ENCODE measurements around the gene CHRM2.

Gene CHRM2

DNA sequence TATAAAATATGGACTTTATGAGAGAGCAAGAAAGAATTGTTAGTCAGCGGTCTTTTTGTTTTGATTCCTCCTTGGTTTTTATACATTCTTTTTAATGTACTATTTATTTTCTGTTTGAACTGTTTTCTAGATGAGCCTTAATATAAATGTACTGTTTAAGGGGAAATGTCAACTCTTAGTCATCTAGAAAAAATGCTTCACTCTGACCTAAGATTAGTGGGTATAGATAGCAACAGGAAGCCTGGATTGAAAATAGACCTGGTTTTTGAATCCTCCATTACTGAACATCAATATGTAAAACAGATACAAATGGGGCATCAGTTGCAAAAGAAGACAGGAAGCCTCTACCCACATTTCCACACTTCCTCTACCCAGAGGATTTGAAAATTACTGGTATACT, 87.8 kb downstream of the CHRM2 start:
- in situ Hi-C loops (cut with MboI; ENCODE audit: low sequenced_read_pairs) = no loop called here

DNA sequence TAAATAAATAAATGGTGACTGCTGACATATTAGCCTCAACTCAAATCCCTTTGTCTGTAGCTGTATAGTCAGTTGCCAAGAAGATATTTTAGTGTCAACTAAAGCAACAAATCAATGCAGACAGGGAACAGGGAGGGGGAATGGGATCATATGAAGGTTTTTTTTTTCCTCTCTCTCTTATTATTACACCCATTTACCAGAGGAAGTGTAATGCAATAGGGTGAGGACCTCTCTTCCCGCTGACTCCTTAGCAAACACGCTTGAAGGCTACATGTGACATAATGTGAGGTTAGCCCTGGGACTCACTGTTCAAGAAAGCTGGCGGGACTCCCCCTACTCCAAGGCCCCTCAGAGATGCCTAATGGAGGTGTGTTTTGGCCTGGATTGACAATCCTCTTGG, 88.2 kb downstream of the CHRM2 start:
- in situ Hi-C loops (cut with MboI; ENCODE audit: low sequenced_read_pairs) = no loop called here

GRCh38 chr7:136957391-136957790, 88.9 kb downstream of the CHRM2 start:
- in situ Hi-C loops (cut with MboI; ENCODE audit: low sequenced_read_pairs) = no loop called here

DNA sequence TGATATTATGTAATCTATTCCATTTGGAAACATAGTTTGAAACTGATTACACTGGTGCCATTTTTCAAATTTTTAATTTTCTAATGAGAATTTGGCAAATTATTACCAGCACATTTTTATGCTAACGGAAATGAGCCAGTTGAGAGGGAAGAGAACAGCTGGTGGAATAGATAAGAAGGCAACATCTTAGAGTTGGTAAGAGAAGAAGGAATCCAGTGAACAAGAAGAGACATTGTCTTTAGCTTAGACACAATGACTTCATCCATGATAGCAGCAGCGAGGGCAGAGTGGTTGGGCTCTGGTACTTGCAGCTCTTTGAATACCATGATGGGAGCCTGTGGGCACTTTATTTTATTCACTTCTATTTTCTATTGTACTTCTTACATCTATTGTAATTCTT, 89.6 kb downstream of the CHRM2 start:
- in situ Hi-C loops (cut with MboI; ENCODE audit: low sequenced_read_pairs) = no loop called here

DNA sequence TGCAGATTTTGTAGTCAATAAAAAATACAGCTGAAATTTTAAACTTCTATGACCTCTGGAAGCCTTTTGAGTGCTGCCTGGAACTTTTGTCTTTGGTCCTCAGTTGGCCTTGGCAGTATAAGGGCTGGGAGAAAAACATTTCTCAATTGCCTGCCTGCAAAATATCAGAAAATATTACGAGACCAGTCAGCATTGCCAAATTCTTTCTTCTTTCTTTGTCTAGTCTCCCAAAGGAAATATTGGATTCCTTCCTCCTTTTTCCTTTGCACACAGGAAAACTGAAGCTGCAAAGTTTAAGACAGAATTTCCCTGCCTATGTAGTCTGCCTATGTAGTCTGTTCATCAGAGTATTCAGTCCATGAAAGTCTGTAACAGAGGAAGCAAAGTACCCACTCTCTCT, 95.9 kb downstream of the CHRM2 start:
- in situ Hi-C loops (cut with MboI; ENCODE audit: low sequenced_read_pairs) = no loop called here

DNA sequence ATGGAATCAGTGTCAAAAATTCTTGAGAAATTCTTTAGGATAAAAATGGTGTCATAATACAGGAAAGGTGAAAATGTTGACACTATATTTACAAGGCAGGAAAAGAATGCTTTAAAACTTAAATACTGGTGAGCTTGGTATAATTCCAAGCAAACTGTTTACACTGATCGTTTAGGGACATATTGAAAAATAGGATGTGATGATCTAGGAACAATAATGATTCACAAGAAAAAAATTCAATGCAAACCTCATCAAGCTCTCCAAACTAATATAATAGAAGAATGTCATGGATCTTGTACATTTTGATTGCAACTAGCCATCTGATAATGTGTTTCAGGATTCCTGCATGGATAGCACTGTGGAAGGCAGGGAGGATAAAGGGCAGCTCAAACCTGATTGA, 98.4 kb downstream of the CHRM2 start:
- in situ Hi-C loops (cut with MboI; ENCODE audit: low sequenced_read_pairs) = no loop called here

GRCh38 chr7:136969761-136970160, 101.3 kb downstream of the CHRM2 start:
- in situ Hi-C loops (cut with MboI; ENCODE audit: low sequenced_read_pairs) = no loop called here

DNA sequence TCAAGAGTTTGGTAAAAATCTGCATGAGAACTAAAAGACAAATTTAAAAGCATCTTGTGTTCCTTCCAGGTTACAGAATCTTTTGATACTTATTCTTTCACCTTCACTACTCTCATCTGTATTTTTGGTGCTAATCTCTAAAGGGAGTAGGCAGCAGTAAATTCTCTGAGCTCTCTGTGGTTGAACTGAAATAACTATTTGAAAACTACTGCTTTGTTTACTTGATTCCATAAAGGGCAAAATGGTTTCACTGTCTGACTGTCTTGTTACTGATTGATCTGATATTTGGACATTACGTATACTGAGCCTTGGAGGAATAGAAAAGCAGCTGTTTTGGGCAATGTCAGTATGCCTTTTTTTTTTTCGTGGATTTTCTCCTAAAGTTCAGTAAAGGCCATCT, 103.3 kb downstream of the CHRM2 start:
- in situ Hi-C loops (cut with MboI; ENCODE audit: low sequenced_read_pairs) = no loop called here

GRCh38 chr7:136976504-136977251, 108.2 kb downstream of the CHRM2 start:
- in situ Hi-C loops (cut with MboI; ENCODE audit: low sequenced_read_pairs) = no loop called here

- in situ Hi-C loops (cut with MboI; ENCODE audit: low sequenced_read_pairs) = no loop called here
Observed at GRCh38 chr7:136993377-136993776, 124.9 kb downstream of the CHRM2 start.

DNA sequence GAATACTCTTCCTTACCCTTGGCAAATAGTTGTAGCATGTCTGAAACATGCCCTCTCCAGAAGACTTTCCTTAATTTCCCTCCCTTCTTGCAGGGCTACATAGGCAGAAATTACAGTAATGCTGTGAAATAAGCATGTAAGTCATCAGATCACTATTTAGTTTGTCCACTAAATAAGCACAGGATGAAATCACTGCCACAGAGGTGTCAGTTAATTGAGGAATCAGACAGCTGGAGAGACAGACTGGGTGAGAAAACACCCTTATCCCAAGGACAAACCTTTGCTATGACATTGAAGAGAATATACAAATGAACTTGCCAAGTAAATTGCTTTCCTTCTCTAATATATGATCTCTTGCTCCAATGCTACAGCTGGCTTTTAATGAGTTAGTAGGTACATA, 129.3 kb downstream of the CHRM2 start:
- in situ Hi-C loops (cut with MboI; ENCODE audit: low sequenced_read_pairs) = no loop called here

DNA sequence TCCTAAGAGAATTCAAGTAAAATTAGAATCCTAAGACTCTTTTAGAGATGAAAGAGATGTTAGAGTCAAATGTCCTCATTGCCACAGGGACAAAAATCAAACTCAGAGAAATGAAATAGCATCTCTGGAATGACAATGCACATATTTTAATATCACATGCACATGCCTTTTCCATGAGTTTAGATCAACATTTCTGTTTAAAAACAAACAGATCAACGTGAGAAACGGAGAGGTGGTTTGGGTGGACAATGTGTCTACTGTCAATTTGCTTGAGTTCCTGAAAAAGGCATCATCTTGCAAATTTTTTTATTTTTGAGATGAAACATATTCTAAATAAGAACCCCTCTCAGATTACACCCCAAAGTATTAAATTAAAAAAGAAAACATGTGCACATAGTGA, 130.0 kb downstream of the CHRM2 start:
- in situ Hi-C loops (cut with MboI; ENCODE audit: low sequenced_read_pairs) = no loop called here

- in situ Hi-C loops (cut with MboI; ENCODE audit: low sequenced_read_pairs) = no loop called here
Observed at GRCh38 chr7:137000621-137001020, 132.2 kb downstream of the CHRM2 start.

GRCh38 chr7:137001041-137001440, 132.6 kb downstream of the CHRM2 start:
- in situ Hi-C loops (cut with MboI; ENCODE audit: low sequenced_read_pairs) = no loop called here

GRCh38 chr7:137001478-137001877, 133.0 kb downstream of the CHRM2 start:
- in situ Hi-C loops (cut with MboI; ENCODE audit: low sequenced_read_pairs) = no loop called here

GRCh38 chr7:137003086-137003485, 134.6 kb downstream of the CHRM2 start:
- in situ Hi-C loops (cut with MboI; ENCODE audit: low sequenced_read_pairs) = no loop called here

- in situ Hi-C loops (cut with MboI; ENCODE audit: low sequenced_read_pairs) = no loop called here
Observed at GRCh38 chr7:137003566-137003965, 135.1 kb downstream of the CHRM2 start.

- in situ Hi-C loops (cut with MboI; ENCODE audit: low sequenced_read_pairs) = no loop called here
Observed at GRCh38 chr7:137005873-137006272, 137.4 kb downstream of the CHRM2 start.

- in situ Hi-C loops (cut with MboI; ENCODE audit: low sequenced_read_pairs) = no loop called here
Observed at GRCh38 chr7:137006293-137006692, 137.8 kb downstream of the CHRM2 start.

GRCh38 chr7:137007001-137007694, 138.7 kb downstream of the CHRM2 start:
- in situ Hi-C loops (cut with MboI; ENCODE audit: low sequenced_read_pairs) = no loop called here

GRCh38 chr7:137009404-137009803, 141.0 kb downstream of the CHRM2 start:
- in situ Hi-C loops (cut with MboI; ENCODE audit: low sequenced_read_pairs) = no loop called here

DNA sequence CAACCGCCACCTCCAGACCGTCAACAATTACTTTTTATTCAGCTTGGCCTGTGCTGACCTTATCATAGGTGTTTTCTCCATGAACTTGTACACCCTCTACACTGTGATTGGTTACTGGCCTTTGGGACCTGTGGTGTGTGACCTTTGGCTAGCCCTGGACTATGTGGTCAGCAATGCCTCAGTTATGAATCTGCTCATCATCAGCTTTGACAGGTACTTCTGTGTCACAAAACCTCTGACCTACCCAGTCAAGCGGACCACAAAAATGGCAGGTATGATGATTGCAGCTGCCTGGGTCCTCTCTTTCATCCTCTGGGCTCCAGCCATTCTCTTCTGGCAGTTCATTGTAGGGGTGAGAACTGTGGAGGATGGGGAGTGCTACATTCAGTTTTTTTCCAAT, 146.6 kb downstream of the CHRM2 start:
- in situ Hi-C loops (cut with MboI; ENCODE audit: low sequenced_read_pairs) = no loop called here

DNA sequence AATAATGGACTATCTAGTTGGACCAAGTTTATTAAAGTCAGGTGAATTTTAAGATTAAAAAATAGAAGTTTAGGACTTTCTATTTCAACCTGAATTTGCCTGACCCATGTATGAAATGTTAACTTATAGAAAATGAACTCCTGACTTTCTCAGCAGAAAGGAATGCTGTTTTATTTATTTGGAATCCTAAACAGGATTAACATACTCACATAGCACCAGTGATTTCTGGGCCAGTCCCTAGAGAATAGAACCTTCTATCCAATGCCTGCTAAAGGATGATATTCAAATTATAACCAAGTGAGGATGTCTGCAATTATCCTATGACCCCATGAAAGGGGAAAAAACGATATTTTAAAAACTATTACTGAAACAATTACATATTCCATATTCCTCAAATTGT, 148.8 kb downstream of the CHRM2 start:
- in situ Hi-C loops (cut with MboI; ENCODE audit: low sequenced_read_pairs) = no loop called here
